ENCODE measurements around the gene DNAH11. TPM values are rescaled to one million over a fixed set of nuclear protein-coding genes. Genes with fewer than 3 reads are reported as not detected.

Gene DNAH11
- total and polyA plus RNA-seq, 2 of the 8 experiments (the other 6 are each of a cell fraction or from before 2014, with no cell fraction given): 1.8 to 4.9 TPM

- TF ChIP-seq CHD7 (IDR thresholded peaks at IDR 0.05; ENCODE audit: insufficient replicate concordance, low read length) (no peak), ATF2 (IDR thresholded peaks at IDR 0.05; ENCODE audit: low read length) (no peak), SP1 (IDR thresholded peaks at IDR 0.05; ENCODE audit: low read depth, low read length) (no peak), CBX8 (IDR thresholded peaks at IDR 0.05; ENCODE audit: borderline replicate concordance, low read depth, low read length) (no peak), RNF2 (IDR thresholded peaks at IDR 0.05; ENCODE audit: borderline replicate concordance, low read depth, low read length, missing control alignments, poor library complexity, severe bottlenecking) (no peak), CHD1 (IDR thresholded peaks at IDR 0.05; ENCODE audit: low read depth, low read length) (no peak), KDM5A (IDR thresholded peaks at IDR 0.05; ENCODE audit: low read length) (no peak), NRF1 (IDR thresholded peaks at IDR 0.05; ENCODE audit: low read depth, low read length) (no peak), SP2 (IDR thresholded peaks at IDR 0.05; ENCODE audit: low read length) (no peak), EZH2 (IDR thresholded peaks at IDR 0.05; ENCODE audit: low read depth, low read length, severe bottlenecking) (no peak)
Measured at GRCh38 chr7:21656081-21656480, 113.2 kb downstream of the DNAH11 start (continued).
